ENCODE data around the gene ADAMTS9.

Gene ADAMTS9

GRCh38 chr3:64687781-64688604, at the start of gene ADAMTS9:
Gene ADAMTS9 (minus strand): TSS chr3:64688000. CDS start chr3:64687657, 343 bp downstream.
- no peak for DNase-seq

- no peak for DNase-seq
These were observed 44.8 kb upstream of the ADAMTS9 start for GRCh38 chr3:64732576-64732975.

GRCh38 chr3:64730681-64731080, 42.9 kb upstream of the ADAMTS9 start:
- no peak for DNase-seq

- no peak for DNase-seq
These were observed 41.2 kb upstream of the ADAMTS9 start for GRCh38 chr3:64728994-64729393.

GRCh38 chr3:64728428-64728827, 40.6 kb upstream of the ADAMTS9 start:
- DNase-seq = no peak

- no peak for DNase-seq
These were observed 38.8 kb upstream of the ADAMTS9 start for GRCh38 chr3:64726414-64727090.

- DNase-seq = no peak
These were observed 31.2 kb upstream of the ADAMTS9 start for GRCh38 chr3:64718976-64719375.

GRCh38 chr3:64717872-64718613, 30.2 kb upstream of the ADAMTS9 start:
- DNase-seq = no peak

- DNase-seq = no peak
These were observed 29.6 kb upstream of the ADAMTS9 start for GRCh38 chr3:64717411-64717810.

GRCh38 chr3:64716110-64716710, 28.4 kb upstream of the ADAMTS9 start:
- DNase-seq = no peak

- no peak for DNase-seq
These were observed 27.6 kb upstream of the ADAMTS9 start for GRCh38 chr3:64715211-64715982.

GRCh38 chr3:64708456-64708855, 20.7 kb upstream of the ADAMTS9 start:
- no peak for DNase-seq

- DNase-seq = no peak
These were observed 18.1 kb upstream of the ADAMTS9 start for GRCh38 chr3:64705946-64706345.

- no peak for DNase-seq
These were observed 9.1 kb upstream of the ADAMTS9 start for GRCh38 chr3:64696896-64697295.

GRCh38 chr3:64694114-64694513, 6.3 kb upstream of the ADAMTS9 start:
- DNase-seq = no peak

- DNase-seq = no peak
These were observed 5.2 kb upstream of the ADAMTS9 start for GRCh38 chr3:64693031-64693430.

- no peak for DNase-seq
These were observed 3.3 kb upstream of the ADAMTS9 start for GRCh38 chr3:64691051-64691450.

- DNase-seq = no peak
These were observed 567 bp downstream of the ADAMTS9 start for GRCh38 chr3:64687086-64687780.

- no peak for DNase-seq
These were observed 1.3 kb downstream of the ADAMTS9 start for GRCh38 chr3:64686446-64686908.

GRCh38 chr3:64685800-64686445, 1.9 kb downstream of the ADAMTS9 start:
- DNase-seq = no peak

- no peak for DNase-seq
These were observed 2.4 kb downstream of the ADAMTS9 start for GRCh38 chr3:64685331-64685799.
